ENCODE data around the gene RBM12. TPM values are rescaled to one million over a fixed set of nuclear protein-coding genes. Genes with fewer than 3 reads are reported as not detected.

Gene RBM12
- total and polyA plus RNA-seq, 2 donors (not counting 3 experiments of a cell fraction or from before 2014, with no cell fraction given), result 98.0 to 121 TPM

GRCh38 chr20:35653893-35654292 lies 10.8 kb downstream of the RBM12 start:
- Histone ChIP-seq H3K9ac (replicated peaks; ENCODE audit: extremely low read depth, insufficient read depth, low read length) (no peak overlapping the region), H3K27me3 (ENCODE audit: control insufficient read depth in 2 of 2, insufficient read depth in 2 of 2, low read length in 2 of 2) (no peaks in the 10 kb centered on the region), H3K4me2 (ENCODE audit: insufficient read depth, low read length) (no peak overlapping the region), H4K20me1 (replicated peaks; ENCODE audit: control insufficient read depth, extremely low read depth, insufficient read depth, low read length) (peaks cover 16% of the 10 kb centered on the region), H3K4me1 (ENCODE audit: control insufficient read depth, extremely low read depth, insufficient read depth, low read length) (no peaks in the 10 kb centered on the region), H3K9me3 (replicated peaks; ENCODE audit: control insufficient read depth, insufficient read depth, low read length) (no peaks in the 10 kb centered on the region), H3K79me2 (ENCODE audit: control insufficient read depth, insufficient read depth, low read length) (peaks cover 97% of the 10 kb centered on the region), H2AFZ (ENCODE audit: low read depth, low read length) (no peak overlapping the region), H3K36me3 (ENCODE audit: control insufficient read depth in 2 of 2, extremely low read depth in 1 of 2, insufficient read depth in 2 of 2, low read length in 2 of 2) (peaks cover 21% of the 10 kb centered on the region in 2 experiments), H3K27ac (ENCODE audit: insufficient read depth, low read depth, low read length) (no peak overlapping the region), H3K4me3 (replicated peaks in 1 of 3; ENCODE audit: insufficient read depth in 1 of 3, low read depth in 1 of 3, low read length in 3 of 3) (no peak overlapping the region), H3K9me1 (replicated peaks; ENCODE audit: control insufficient read depth, extremely low read depth, insufficient read depth, low read length) (no peaks in the 10 kb centered on the region)
- no TSS peak for BruUV-seq (replicated peaks)
- TF ChIP-seq JUN (IDR thresholded peaks at IDR 0.05; ENCODE audit: borderline replicate concordance, insufficient read depth, insufficient read length, low read depth) (no peak), FOS (IDR thresholded peaks at IDR 0.05; ENCODE audit: borderline replicate concordance, insufficient read depth, low read length) (no peak), POLR2AphosphoS5 (IDR thresholded peaks at IDR 0.05; ENCODE audit: insufficient read depth, low read depth, low read length) (no peak), MYC (IDR thresholded peaks at IDR 0.05; ENCODE audit: low read depth, low read length) (no peak), GATA2 (IDR thresholded peaks at IDR 0.05; ENCODE audit: insufficient read depth, insufficient read length, low read depth, low read length) (no peak), MAX (IDR thresholded peaks at IDR 0.05; ENCODE audit: insufficient read depth, insufficient read length) (no peak), EZH2 (IDR thresholded peaks at IDR 0.05; ENCODE audit: borderline replicate concordance, low read depth, low read length, severe bottlenecking) (no peak), CTCF (IDR thresholded peaks at IDR 0.05; ENCODE audit: extremely low read depth in 1 of 2, insufficient read depth in 1 of 2, low read depth in 1 of 2, low read length in 2 of 2) (no peak), POLR2A (IDR thresholded peaks at IDR 0.05; ENCODE audit: low read depth, low read length) (no peak)
- no peak for FAIRE-seq
- ChIA-PET POLR2A (no interaction called here), CTCF (interaction anchor here (0.6 to 1.7 kb wide), 2 partner anchors 32 to 35 kb away, joined by 5 read pairs; no protein-coding TSS in a partner anchor)
- dilution Hi-C loops (cut with MboI; ENCODE audit: extremely low pct_ligation_motif_present, low sequenced_read_pairs) (no loop called here), intact Hi-C loops (cut with micrococcal nuclease) (no loop called here)
- DNase-seq (ENCODE audit: low read depth, low spot score), result no peak

All from endothelial cell of umbilical vein (primary cell).